Measurements from ENCODE around the gene HIRA. TPM values are rescaled to one million over a fixed set of nuclear protein-coding genes. Genes with fewer than 3 reads are reported as not detected.

HIRA gene
- polyA plus RNA-seq, 3 donors = 35.7 to 37.1 (median 36.0) TPM

DNA sequence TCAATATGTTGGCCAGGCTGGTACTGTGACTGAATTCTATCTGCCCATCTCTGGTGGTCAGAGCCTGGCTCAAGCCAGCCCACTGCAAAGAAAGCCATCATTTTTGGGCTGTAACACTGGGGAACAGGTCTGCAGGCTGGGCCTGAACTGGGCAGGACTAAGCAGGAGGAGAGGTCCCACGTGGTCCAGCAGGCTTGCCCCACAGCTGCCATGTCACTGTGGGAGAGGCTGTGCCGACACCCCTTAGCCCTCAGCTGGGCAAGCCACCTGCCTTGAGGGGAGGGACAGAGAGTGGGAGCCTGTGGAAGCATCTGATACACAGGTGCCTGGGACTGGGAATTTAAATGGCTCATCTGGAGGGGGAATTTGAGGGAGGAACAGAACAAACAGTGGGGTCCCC, 73.3 kb downstream of the HIRA start:
- DNase-seq = no peak

DNA sequence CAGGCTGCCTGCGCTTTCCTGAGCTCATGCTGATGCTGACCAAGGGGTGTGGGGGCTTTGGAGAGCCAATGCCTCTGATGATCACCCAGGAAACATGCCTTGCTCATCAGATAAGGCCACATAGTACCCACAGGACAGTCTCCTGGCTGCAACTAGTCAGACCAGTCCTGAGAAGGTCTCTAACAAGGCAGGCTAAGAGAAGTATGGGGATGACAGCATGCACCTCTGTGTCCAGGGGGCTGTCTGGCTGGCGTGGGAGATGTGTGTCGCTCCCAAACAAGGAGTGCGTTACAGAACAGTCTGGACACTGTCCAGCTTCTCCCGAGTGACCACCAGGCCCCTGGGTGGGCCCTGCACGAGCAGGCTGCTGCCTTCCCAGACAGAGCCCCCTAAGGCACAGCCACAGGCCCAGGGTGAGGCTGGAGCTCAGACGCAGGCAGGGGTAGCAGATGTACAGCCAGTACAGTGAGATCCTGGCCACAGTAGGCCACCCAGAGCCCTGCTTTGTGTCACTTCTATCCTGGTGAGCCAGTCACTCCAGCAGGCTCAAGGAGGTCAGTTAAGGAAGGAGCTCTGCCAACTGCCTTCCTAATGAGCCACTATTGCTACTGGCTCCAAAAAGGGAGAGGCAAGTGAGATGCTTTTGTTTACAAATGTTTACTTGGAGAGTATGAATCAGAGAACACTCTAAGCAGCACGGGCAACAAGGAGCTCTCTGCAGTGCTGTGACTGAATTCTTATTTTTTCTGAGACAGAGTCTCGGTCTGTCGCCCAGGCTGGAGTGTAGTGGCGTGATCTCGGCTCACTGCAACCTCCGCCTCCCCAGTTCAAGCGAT, 74.0 kb downstream of the HIRA start:
- no peak for DNase-seq

- no peak for DNase-seq
Observed at GRCh38 chr22:19356708-19357269, 74.7 kb downstream of the HIRA start.

GRCh38 chr22:19355413-19356157, 75.9 kb downstream of the HIRA start:
- no peak for DNase-seq

DNA sequence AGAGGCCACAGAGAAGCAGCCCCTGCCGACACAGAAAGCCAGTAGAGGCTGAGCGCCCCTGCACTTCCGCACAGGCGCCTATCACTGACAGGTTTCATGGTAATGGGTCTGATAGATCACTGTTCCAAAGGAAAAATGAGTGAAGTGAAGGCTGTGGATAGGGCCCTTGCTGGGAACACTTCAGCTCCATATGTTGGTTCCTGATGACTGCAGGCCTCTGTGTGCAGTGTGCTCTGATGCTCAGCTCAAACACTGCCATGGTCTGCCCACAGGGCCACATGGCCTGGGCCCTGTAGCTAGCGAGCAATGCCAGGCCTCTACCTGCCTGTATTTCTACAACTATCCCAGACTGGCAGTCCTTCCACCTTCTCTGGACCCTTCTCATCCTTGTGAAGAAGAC, 77.3 kb downstream of the HIRA start:
- DNase-seq = no peak

GRCh38 chr22:19353363-19354131, 78.0 kb downstream of the HIRA start:
- no peak for DNase-seq

GRCh38 chr22:19352766-19353165, 78.8 kb downstream of the HIRA start:
- no peak for DNase-seq

DNA sequence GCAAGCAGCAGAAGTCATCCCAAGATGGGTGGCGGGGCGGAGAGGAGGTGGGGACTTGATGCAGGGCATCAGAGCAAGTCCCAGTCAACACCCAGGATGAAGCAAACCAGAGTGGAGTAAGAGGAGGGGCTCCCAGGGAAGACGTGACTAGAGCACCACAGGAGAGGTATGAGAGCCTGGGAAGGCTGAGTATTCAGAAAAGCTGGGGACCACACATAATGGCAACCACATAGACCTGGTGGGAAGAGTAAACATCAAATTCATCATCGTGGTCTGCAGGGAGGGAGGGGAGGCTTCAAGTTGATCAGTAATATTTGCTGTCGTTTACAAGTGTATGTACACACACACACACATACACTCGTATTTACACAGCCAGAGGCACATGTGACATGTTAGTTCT, 79.3 kb downstream of the HIRA start:
- DNase-seq = no peak

DNA sequence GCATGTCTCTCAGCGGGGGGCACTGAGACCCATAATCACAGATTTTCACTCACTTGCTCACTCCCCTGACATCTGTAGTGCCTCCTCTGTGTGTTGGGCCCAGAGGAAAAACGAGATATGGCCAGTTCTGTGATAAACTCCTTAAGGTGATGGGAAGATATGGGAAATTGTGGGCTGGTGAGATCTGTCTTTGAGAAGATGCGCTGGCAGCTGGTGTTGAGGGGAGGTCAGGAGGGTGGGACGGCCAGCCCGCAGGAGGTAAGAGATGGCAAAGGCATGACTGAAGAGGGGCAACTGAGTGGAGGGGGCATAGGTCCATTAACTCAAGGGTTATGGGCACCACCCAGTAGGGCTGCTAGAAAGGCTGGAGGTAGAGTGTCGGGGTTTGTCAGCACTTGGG, 79.9 kb downstream of the HIRA start:
- DNase-seq = no peak

- no peak for DNase-seq
Observed at GRCh38 chr22:19350947-19351346, 80.6 kb downstream of the HIRA start.

DNA sequence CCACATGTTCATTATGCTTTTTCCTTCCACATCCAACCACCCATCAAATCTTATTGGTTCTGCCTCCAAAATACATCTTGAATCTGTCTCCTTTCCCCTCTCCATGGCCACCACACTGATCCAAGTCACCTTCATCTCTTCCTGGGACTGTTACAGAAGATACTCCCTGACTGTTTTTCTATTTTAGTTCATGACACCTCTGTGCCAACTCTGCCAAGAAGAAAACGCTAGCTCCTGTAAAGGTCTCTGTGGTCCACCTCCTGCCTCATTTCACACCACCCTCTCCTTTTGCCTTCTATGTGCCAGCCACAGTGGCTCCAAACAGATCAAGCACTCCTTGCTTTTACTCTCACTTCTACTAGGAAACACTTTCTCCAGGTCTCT, 81.1 kb downstream of the HIRA start:
- DNase-seq = no peak

DNA sequence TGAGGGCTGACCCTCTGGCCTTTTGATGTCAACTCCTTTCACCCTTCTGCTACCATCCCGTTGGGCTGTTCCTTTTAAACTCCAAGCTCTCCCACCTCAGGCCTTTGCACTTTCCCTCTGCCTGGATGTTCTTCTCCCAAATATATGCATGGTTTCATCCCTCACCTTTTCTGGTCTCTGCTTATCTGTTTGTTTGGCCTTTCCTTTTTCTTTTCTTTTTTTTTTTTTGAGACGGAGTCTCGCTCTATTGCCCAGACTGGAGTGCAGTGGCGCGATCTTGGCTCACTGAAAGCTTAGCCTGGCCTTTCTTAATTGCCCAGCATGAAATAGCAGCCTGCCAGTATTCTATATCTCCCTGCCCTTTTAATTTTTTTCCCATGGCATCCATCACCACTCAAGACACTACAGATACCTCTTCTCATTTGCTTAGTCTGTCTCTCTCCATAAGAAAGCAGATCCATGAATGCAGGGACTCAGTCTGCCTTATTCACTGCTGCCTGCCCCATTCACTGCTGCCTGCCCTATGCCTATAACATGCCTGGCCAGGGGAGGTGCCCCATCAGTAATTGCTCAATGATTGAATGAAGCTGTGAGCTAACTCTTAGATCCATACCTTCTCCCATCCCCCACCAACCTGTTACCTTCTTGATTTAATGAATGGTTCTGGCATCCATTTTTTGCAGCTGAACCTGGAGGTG, 81.6 kb downstream of the HIRA start:
- DNase-seq = no peak

DNA sequence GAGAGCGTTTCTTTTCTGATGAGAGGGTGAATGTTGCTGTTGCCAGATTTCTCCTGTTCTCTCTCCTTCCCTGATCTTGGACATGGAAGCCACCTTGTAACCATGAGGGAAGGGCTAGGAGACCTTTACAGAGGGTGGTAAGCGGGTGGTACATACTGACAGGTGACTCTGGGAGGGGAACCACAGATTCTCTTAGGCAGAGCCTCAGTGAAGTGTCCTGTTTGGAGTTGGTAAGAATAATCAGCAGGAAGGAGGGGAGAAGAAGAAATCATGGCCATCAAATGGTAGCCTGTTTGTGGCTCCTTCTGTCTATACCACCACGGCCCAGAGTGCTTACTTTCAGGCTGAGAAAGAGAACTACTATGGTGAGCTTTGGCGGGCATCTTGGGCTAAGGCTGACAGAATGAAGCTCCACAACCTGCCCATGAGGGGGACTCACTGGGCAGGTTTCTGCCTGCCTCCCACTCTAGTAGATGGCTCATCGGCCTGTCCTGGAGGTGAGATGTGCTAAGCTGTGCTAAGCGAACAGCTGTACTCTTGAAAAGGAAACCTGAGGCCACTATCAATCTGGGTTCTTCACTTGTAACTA, 84.8 kb downstream of the HIRA start:
- DNase-seq = no peak

DNA sequence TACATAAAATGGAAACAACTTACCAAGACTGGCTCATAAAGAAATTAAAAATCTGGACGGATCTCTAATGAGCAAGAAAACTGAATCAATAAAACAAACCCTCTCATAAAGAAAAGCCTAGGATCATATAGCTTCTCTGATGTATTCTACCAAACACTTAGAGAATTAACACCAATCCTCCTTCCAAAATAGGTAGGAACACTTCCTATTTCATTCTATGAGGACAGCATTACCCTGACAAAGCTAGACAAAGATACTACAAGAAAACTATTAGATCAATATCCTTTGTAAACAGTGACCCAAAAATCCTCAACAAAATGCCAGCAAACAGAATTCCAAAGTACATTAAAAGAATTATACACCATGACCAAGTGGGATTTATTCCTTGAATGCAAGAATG, 87.1 kb downstream of the HIRA start:
- DNase-seq = no peak

- no peak for DNase-seq
Observed at GRCh38 chr22:19343470-19343869, 88.1 kb downstream of the HIRA start.

DNA sequence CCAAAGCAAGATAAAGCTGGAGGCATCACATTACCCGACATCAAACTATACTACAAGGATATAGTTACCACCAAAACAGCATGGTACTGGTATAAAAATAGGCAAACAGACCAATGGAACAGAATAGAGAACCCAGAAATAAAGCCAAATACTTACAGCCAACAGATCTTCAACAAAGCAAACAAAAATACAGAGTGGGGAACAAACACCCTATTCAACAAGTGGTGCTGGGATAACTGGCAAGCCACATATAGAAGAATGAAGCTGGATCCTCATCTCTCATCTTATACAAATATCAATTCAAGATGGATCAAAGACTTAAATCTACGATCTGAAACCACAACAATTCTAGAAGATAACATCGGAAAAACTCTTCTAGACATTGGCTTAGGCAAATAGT, 90.0 kb downstream of the HIRA start:
- no peak for DNase-seq

- DNase-seq = no peak
Observed at GRCh38 chr22:19337137-19337536, 94.4 kb downstream of the HIRA start.

- no peak for DNase-seq
Observed at GRCh38 chr22:19336133-19337075, 95.1 kb downstream of the HIRA start.

DNA sequence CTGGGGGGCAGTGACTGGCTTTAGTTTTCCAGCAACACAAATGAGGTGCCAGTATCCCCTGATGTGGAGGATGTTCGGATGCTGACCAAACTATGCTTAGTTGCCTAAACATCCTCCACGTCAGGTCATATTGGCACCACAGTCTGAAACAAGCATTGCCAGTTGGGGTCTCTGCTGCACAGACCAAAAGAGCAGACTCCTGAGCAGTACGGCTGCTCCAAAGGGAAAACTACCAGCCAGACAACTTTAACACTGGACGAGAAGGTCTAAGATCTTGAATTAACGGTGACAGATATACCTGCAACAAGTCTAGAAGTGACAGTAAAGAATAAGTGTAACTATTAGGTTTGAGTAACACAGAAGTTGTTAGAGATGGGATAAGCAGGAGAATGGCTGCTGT, 99.6 kb downstream of the HIRA start:
- DNase-seq = no peak

DNA sequence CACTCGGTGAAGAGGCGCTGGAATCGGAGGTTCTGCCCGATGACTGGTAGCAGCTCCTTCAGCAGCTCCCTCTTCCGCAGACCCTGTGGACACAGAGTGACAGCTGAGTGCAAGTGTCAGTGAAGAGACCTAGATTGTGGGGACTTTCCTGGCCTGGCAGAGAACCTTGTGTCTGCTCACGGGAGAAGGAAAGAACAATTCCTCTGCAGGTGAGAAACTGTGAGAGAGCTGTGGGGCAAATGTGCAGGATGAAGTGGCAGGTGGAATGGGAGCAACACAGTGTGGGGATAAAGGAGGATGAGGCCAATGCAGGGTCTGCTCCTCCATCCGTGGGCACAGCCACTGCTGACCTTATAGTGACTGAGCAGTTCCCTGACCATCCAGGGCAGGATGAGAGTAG, 100.1 kb downstream of the HIRA start:
- no peak for DNase-seq
